Neural progenitor cell (in vitro differentiated cells): ENCODE measurements around the gene MVB12B.

Experiments used
- EZH2phosphoT487 ChIP-seq: fragments of 200-600 bp; sonication (generic); IDR thresholded peaks from 2 replicates; pipeline ENCODE4 v1.6.1; 2017; ENCODE audit warnings: antibody characterized with exemption
- TF ChIP-seq, protein P1 (sequence below): fragments of 200-600 bp; sonication (generic); IDR thresholded peaks from 2 replicates; pipeline ENCODE4 v1.5.1; 2017; ENCODE audit warnings: antibody characterized with exemption, mild to moderate bottlenecking

DNA sequence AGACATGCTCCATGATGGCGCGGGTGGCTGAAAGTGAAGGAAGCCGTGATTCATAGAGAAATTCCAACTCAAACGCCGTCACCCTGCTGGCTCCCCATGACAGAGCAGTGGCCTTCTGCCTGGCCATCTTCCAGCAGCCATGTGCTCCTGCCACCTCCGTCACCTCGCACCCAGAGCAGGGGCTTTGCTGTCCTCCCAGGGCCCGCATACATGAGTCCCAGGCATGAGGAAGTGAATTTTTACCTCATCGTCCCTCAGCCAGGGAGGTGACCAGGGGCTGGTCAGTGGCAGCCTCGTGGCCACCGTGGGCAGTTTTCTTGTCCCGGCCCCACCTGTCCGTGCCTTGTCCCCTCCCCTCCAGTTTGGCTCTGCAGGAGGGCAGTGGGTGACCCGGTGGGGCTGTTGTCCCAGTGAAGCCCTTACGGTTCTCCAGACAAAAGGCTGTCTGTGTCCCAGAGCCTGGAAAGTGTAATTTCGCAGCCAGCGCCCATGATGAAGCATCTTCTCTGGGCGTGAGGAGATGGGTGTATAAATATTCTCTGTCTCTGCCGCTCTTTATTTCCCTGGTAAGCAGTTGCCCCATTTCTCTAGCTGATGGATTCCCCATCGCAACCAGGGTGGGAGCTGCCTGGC lies 163.1 kb downstream of the MVB12B start:
- TF ChIP-seq, protein P1, sequence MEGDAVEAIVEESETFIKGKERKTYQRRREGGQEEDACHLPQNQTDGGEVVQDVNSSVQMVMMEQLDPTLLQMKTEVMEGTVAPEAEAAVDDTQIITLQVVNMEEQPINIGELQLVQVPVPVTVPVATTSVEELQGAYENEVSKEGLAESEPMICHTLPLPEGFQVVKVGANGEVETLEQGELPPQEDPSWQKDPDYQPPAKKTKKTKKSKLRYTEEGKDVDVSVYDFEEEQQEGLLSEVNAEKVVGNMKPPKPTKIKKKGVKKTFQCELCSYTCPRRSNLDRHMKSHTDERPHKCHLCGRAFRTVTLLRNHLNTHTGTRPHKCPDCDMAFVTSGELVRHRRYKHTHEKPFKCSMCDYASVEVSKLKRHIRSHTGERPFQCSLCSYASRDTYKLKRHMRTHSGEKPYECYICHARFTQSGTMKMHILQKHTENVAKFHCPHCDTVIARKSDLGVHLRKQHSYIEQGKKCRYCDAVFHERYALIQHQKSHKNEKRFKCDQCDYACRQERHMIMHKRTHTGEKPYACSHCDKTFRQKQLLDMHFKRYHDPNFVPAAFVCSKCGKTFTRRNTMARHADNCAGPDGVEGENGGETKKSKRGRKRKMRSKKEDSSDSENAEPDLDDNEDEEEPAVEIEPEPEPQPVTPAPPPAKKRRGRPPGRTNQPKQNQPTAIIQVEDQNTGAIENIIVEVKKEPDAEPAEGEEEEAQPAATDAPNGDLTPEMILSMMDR, result no peak
- TF ChIP-seq EZH2phosphoT487, result no peak
